Natural killer cell (primary cell): ENCODE data around the gene SLC17A9. TPM values are rescaled to one million over a fixed set of nuclear protein-coding genes. Genes with fewer than 3 reads are reported as not detected.
"Not testable (repeated sequence)": the region's sequence is repeated elsewhere in the genome, so short reads cannot be mapped to it uniquely, and the experiment has no call there.

Experiments used
- ATAC-seq, 3 donors: fragments of 150-1000 bp in 2 of 3; fragments of 200-7000 bp in 1 of 3; cut with Tn5 transposase; 1 replicate in 1 of 3; 2 replicates in 2 of 3; pipeline ENCODE4 v1.10.0; 2021; ENCODE audit warnings: mild to moderate bottlenecking in 2 of 3, moderate library complexity in 2 of 3
- DNase-seq, 2 donors: peaks; one replicate each; pipeline versions ENCODE4 v3.0.0 to v3.0.0-alpha.2; 2013 to 2021; ENCODE audit warnings: mixed read lengths in 1 of 2
- H3K27ac ChIP-seq: one replicate; pipeline ENCODE4 v1.5.1; 2013; ENCODE audit warnings: mild to moderate bottlenecking, low read length
- H3K27me3 ChIP-seq: one replicate; pipeline ENCODE4 v1.6.1; 2013; ENCODE audit warnings: low read length; ENCODE audit not compliant: control insufficient read depth, insufficient read depth
- H3K36me3 ChIP-seq: one replicate; pipeline ENCODE4 v1.6.1; 2013; ENCODE audit warnings: low read length; ENCODE audit not compliant: control insufficient read depth, insufficient read depth
- H3K4me1 ChIP-seq: one replicate; pipeline ENCODE4 v1.6.1; 2013; ENCODE audit warnings: low read length; ENCODE audit not compliant: control insufficient read depth, insufficient read depth
- H3K4me3 ChIP-seq: one replicate; pipeline ENCODE4 v1.5.1; 2013; ENCODE audit warnings: low read length
- H3K9me3 ChIP-seq: one replicate; pipeline ENCODE4 v1.6.1; 2013; ENCODE audit warnings: low read length; ENCODE audit not compliant: control insufficient read depth, insufficient read depth
- H3K27ac Mint-ChIP-seq, 2 donors: one replicate each; pipeline ENCODE4 v1.8.0; 2022; ENCODE audit warnings: mild to moderate bottlenecking in 2 of 2, mixed read lengths in 2 of 2, moderate library complexity in 1 of 2
- H3K27me3 Mint-ChIP-seq, 2 donors: one replicate each; pipeline ENCODE4 v1.8.0; 2022; ENCODE audit warnings: low read depth in 2 of 2, mixed read lengths in 2 of 2
- H3K36me3 Mint-ChIP-seq: one replicate; pipeline ENCODE4 v1.8.0; 2022; ENCODE audit warnings: mixed read lengths
- H3K4me1 Mint-ChIP-seq, 2 donors: one replicate each; pipeline ENCODE4 v1.8.0; 2022; ENCODE audit warnings: mixed read lengths in 2 of 2
- H3K4me3 Mint-ChIP-seq: one replicate; pipeline ENCODE4 v1.8.0; 2022; ENCODE audit warnings: mild to moderate bottlenecking, moderate library complexity, mixed read lengths
- H3K9me3 Mint-ChIP-seq, 2 donors: one replicate each; pipeline ENCODE4 v1.8.0; 2022; ENCODE audit warnings: mixed read lengths in 2 of 2
- WGBS: methylation state at CpG from one replicate; pipeline ENCODE4 v1.1.7; 2013; ENCODE audit warnings: missing lambda C conversion rate; ENCODE audit not compliant: insufficient coverage; 5-methylcytosine and 5-hydroxymethylcytosine counted together
- intact Hi-C: fragments of 100-400 bp; cut with micrococcal nuclease; formaldehyde crosslinking; loops from one replicate; pipeline ENCODE4 v1.14.2; 2022
- total RNA-seq, 4 donors: library from RNA; stranded (reverse); fragments of 120-200 nt in 1 of 4; gene quantifications; one replicate each; pipeline versions ENCODE4 v1.2.3 to v1.2.4, GENCODE V29; 2013 to 2022
- TF ChIP-seq, protein P1 (sequence below): fragments of 200-600 bp; IDR thresholded peaks from one replicate; pipeline ENCODE4 v1.8.0; 2022; ENCODE audit warnings: antibody characterized with exemption

The SLC17A9 gene
- total RNA-seq, 3 donors from 2014 or later (not counting 1 experiment from before 2014, with no cell fraction given), result 22.3 to 24.0 (median 23.8) TPM

GRCh38 chr20:62921119-62921687 lies 31.3 kb upstream of the SLC17A9 start:
- intact Hi-C loops, result no loop called here

DNA sequence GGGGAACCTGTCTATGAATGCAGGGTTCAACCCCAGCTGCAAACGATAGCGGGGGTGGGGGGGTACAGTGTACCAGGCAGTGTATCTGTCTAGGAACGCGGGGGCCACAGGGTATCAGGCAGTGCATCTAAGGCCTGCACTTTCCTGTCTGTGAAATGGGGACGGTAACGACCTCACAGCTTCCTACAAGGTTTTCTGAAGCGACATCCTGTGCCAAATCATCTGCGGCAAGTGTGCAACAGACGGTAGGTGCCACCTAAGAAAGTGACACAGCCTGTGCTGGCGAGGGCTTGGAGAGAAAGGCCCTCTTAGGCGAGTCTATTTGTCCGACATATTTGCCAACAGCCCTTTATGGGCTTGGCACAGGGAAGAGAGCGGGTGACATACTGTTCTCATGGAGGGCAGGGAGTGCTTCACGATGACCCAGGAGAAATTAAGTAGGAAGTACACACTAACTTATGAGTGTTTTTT lies 30.0 kb upstream of the SLC17A9 start:
- Histone ChIP-seq H3K9me3 (no peaks in the 10 kb centered on the region), H3K36me3 (no peaks in the 10 kb centered on the region), H3K4me3 (no peak overlapping the region), H3K27me3 (no peaks in the 10 kb centered on the region), H3K4me1 (peaks cover 78% of the 10 kb centered on the region), H3K27ac (peak overlapping the region; percentile 35)
- intact Hi-C loops, result no loop called here
- H3K27me3 Mint-ChIP-seq, result no peaks in the 10 kb centered on the region
- ATAC-seq (peak; percentile 19 to 64 (median 36)), DNase-seq (peak; percentile 51 to 77)
- TF ChIP-seq, protein P1, sequence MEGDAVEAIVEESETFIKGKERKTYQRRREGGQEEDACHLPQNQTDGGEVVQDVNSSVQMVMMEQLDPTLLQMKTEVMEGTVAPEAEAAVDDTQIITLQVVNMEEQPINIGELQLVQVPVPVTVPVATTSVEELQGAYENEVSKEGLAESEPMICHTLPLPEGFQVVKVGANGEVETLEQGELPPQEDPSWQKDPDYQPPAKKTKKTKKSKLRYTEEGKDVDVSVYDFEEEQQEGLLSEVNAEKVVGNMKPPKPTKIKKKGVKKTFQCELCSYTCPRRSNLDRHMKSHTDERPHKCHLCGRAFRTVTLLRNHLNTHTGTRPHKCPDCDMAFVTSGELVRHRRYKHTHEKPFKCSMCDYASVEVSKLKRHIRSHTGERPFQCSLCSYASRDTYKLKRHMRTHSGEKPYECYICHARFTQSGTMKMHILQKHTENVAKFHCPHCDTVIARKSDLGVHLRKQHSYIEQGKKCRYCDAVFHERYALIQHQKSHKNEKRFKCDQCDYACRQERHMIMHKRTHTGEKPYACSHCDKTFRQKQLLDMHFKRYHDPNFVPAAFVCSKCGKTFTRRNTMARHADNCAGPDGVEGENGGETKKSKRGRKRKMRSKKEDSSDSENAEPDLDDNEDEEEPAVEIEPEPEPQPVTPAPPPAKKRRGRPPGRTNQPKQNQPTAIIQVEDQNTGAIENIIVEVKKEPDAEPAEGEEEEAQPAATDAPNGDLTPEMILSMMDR, result no peak
- H3K4me1 Mint-ChIP-seq, result peaks cover 63 to 80% of the 10 kb centered on the region in 2 donors
- H3K36me3 Mint-ChIP-seq, result no peaks in the 10 kb centered on the region
- H3K9me3 Mint-ChIP-seq, result no peaks in the 10 kb centered on the region
- WGBS, result 36% methylated on average over 13 of the region's 14 CpGs
- peak overlapping the region; percentile 95 to 97 for H3K27ac Mint-ChIP-seq
- H3K4me3 Mint-ChIP-seq, result peak overlapping the region; percentile 84

More at GRCh38 chr20:62921119-62921687, 31.3 kb upstream of the SLC17A9 start:
- H3K4me3 ChIP-seq, result no peak overlapping the region
- WGBS, result 57% methylated on average over 6 of the region's 8 CpGs
- no peaks in the 10 kb centered on the region for H3K36me3 ChIP-seq
- Mint-ChIP-seq H3K9me3 (no peaks in the 10 kb centered on the region), H3K27ac (peak overlapping the region; percentile 78 to 89), H3K4me3 (peak overlapping the region; percentile 72), H3K27me3 (no peaks in the 10 kb centered on the region), H3K4me1 (peaks cover 76 to 81% of the 10 kb centered on the region in 2 donors), H3K36me3 (no peaks in the 10 kb centered on the region)
- H3K27me3 ChIP-seq, result no peaks in the 10 kb centered on the region
- ATAC-seq (peak; percentile 50 to 66 (median 56)), DNase-seq (peak; percentile 49 to 84)
- peaks cover 76% of the 10 kb centered on the region for H3K4me1 ChIP-seq
- H3K9me3 ChIP-seq, result no peaks in the 10 kb centered on the region
- peak overlapping the region; percentile 9 for H3K27ac ChIP-seq
- TF ChIP-seq, protein P1, result peak; percentile 34

GRCh38 chr20:62923059-62923668 lies 29.3 kb upstream of the SLC17A9 start:
- H3K9me3 Mint-ChIP-seq, H3K9me3 ChIP-seq, DNase-seq, ATAC-seq, H3K36me3 Mint-ChIP-seq, H3K27me3 Mint-ChIP-seq, H3K36me3 ChIP-seq, H3K4me3 ChIP-seq, H3K27me3 ChIP-seq, intact Hi-C loops: not testable (repeated sequence)
- Mint-ChIP-seq H3K4me1 (peaks cover 63 to 80% of the 10 kb centered on the region in 2 donors), H3K4me3 (peak overlapping the region; percentile 84), H3K27ac (peak overlapping the region; percentile 95 to 97)
- Histone ChIP-seq H3K4me1 (peaks cover 80% of the 10 kb centered on the region), H3K27ac (peak overlapping the region; percentile 35)
- 68% methylated on average over 15 of the region's 17 CpGs for WGBS

DNA sequence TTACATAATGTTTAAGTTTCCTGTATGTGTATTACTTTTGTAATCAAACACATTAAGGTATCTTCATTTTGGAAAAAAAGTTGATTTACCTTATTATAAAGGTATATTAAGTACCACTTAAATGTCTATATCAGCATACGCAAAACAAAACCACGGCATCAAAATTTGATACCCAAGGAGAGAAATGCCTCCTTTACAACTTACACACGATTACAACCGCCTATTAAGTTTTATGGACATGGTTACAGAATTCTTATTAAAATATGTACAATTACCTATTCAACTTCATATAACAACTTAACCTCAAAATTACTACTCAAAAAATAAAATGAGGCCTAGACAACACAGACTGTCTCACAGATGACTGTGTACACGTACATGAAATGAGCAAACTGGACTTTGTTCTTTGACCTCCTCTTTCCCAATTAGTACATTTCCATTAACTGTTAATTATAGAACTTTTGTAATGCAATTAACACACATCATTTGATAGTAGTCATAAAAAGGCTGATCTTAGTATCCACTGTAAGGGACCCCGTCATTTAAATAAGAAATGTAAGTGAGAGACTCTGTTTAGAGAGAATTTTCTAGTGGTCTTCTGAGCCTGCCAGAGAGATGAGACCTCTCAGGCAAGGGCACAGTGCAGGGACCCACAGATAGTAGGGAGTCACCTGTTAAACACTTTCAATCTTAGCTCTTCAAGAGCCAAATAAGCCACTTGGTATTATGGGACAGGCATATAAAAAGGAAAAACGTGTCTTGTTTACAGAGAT lies 28.7 kb upstream of the SLC17A9 start:
- ATAC-seq (no peak), DNase-seq (no peak)
- Histone ChIP-seq H3K36me3 (no peaks in the 10 kb centered on the region), H3K4me3 (no peak overlapping the region), H3K27me3 (no peaks in the 10 kb centered on the region), H3K27ac (peak overlapping the region; percentile 88), H3K4me1 (peaks cover 83% of the 10 kb centered on the region), H3K9me3 (no peaks in the 10 kb centered on the region)
- no peaks in the 10 kb centered on the region for H3K9me3 Mint-ChIP-seq
- peaks cover 63 to 80% of the 10 kb centered on the region in 2 donors for H3K4me1 Mint-ChIP-seq
- intact Hi-C loops, result no loop called here
- no peaks in the 10 kb centered on the region for H3K27me3 Mint-ChIP-seq
- TF ChIP-seq, protein P1, result no peak
- H3K4me3 Mint-ChIP-seq, result peak overlapping the region; percentile 97
- 35% methylated on average over 3 of the region's 7 CpGs for WGBS
- peak overlapping the region; percentile 95 to 97 for H3K27ac Mint-ChIP-seq
- H3K36me3 Mint-ChIP-seq, result no peaks in the 10 kb centered on the region
